Measurements from ENCODE around the gene AGL. TPM values are rescaled to one million over a fixed set of nuclear protein-coding genes. Genes with fewer than 3 reads are reported as not detected.
"Not testable (repeated sequence)": the region's sequence is repeated elsewhere in the genome, so short reads cannot be mapped to it uniquely, and the experiment has no call there.

Gene AGL
- total RNA-seq, 2 donors from 2014 or later: 6.3 to 10.4 TPM

DNA sequence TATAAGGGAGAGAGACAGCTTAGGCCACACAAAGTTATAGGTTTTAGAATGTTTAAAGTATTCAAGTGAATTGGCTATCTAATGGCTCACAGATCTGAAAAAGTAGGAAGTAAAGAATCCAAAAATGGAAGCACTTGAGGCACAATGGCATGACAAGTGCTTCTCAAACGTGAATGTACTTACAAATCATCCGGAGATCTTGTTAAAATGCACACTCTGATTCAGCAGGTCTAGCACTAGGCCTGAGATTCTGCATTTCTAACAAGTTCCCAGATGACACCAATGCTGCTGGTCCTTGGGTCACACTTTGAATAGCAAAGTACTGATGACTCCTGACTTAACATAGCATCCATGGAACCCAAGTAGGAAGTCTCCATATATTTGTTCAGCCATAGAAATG, 20.9 kb upstream of the AGL start:
- H3K4me3 ChIP-seq: no peak overlapping the region
- no peaks in the 10 kb centered on the region for H3K36me3 ChIP-seq (replicated peaks in 1 of 2; ENCODE audit: insufficient read depth in 1 of 2, low read depth in 2 of 2)
- intact Hi-C loops (cut with DNase I): no loop called here
- no peaks in the 10 kb centered on the region for H3K4me1 ChIP-seq
- H3K27ac ChIP-seq: no peak overlapping the region
- ATAC-seq: no peak
- no peaks in the 10 kb centered on the region for H3K9me3 ChIP-seq
- no peak for DNase-seq
- H3K27me3 ChIP-seq: no peaks in the 10 kb centered on the region
- TF ChIP-seq, protein P1, sequence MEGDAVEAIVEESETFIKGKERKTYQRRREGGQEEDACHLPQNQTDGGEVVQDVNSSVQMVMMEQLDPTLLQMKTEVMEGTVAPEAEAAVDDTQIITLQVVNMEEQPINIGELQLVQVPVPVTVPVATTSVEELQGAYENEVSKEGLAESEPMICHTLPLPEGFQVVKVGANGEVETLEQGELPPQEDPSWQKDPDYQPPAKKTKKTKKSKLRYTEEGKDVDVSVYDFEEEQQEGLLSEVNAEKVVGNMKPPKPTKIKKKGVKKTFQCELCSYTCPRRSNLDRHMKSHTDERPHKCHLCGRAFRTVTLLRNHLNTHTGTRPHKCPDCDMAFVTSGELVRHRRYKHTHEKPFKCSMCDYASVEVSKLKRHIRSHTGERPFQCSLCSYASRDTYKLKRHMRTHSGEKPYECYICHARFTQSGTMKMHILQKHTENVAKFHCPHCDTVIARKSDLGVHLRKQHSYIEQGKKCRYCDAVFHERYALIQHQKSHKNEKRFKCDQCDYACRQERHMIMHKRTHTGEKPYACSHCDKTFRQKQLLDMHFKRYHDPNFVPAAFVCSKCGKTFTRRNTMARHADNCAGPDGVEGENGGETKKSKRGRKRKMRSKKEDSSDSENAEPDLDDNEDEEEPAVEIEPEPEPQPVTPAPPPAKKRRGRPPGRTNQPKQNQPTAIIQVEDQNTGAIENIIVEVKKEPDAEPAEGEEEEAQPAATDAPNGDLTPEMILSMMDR (IDR thresholded peaks at IDR 0.05): no peak
- TF ChIP-seq POLR2A (IDR thresholded peaks at IDR 0.05): no peak
- WGBS, 2 donors: 55 to 61% methylated on average over 2 of the region's 2 CpGs

DNA sequence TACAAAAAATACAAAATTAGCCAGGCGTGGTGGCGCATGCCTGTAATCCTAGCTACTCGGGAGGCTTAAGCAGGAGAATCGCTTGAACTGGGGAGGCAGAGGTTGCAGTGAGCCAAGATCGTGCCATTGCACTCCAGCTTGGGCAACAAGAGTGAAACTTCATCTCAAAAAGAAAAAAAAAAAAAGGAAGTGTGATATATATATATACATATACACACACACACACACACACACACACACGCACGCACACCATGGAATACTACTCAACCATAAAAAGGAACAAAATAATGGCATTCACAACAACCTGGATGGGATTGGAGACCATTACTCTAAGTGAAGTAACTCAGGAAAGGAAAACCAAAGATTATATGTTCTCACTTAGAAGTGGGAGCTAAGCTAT, 16.2 kb upstream of the AGL start:
- WGBS, 2 donors: 89 to 91% methylated on average over 7 of the region's 7 CpGs
- intact Hi-C loops (cut with DNase I): not testable (repeated sequence)

DNA sequence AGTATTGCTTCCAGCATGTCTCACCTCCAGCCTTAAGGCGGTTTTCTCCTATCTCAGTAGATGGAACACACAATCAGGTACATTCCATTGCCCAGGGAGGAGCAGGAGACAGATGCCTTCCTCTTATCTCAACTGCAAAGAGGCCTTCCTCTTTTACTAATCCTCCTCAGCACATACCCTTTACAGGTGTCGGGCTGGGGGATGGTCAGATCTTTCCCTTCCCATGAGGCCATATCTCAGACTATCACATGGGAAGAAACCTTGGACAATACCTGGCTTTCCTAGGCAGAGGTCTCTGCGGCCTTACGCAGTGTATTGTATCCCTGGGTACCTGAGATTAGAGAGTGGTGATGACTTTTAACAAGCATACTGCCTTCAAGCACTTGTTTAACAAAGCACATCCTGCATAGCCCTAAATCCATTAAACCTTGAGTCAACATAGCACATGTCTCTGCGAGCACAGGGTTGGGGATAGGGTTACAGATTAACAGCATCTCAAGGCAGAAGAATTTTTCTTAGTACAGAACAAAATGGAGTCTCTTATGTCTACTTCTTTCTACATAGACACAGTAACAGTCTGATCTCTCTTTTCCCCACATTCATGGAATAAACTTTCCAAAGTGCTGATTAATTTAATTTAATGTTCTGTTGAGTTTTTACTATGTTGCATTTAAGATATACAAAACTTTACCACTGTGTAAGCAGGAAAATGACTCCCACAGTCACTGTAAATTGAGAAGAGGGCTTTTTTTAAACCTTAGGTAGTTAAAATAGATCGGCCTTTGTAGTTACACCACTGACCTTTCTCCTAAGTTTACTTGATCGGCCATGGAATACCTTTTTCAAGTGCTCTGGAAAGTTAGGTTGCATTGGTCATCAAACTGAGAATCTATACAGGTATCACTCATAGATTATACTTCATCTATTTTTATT, 13.7 kb upstream of the AGL start:
- H3K4me3 ChIP-seq; H3K27me3 ChIP-seq; DNase-seq; ATAC-seq; intact Hi-C loops (cut with DNase I); H3K9me3 ChIP-seq; H3K4me1 ChIP-seq; H3K27ac ChIP-seq; H3K36me3 ChIP-seq (replicated peaks in 1 of 2; ENCODE audit: insufficient read depth in 1 of 2, low read depth in 2 of 2): not testable (repeated sequence)
- WGBS, 2 donors: 63 to 64% methylated on average over 7 of the region's 7 CpGs

More for the DNA sequence above, 16.2 kb upstream of the AGL start:
- not testable (repeated sequence) for H3K4me1 ChIP-seq; ATAC-seq; H3K36me3 ChIP-seq (replicated peaks in 1 of 2; ENCODE audit: insufficient read depth in 1 of 2, low read depth in 2 of 2); H3K27ac ChIP-seq; H3K9me3 ChIP-seq; H3K27me3 ChIP-seq; DNase-seq; H3K4me3 ChIP-seq

DNA sequence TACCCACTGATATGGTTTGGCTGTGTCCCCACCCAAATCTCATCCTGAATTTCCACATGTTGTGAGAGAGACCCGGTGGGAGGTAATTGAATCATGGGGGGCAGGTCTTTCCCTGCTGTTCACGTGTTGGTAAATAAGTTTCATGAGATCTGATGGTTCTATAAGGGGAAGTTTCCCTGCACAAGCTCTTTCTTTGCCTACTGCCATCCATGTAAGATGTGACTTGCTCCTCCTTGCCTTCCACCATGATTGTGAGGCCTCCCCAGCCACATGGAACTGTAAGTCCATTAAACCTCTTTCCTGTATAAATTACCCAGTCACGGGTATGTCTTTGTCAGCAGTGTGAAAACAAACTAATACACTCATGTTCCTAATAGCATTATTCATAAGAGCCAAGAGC, 9.8 kb upstream of the AGL start:
- H3K4me1 ChIP-seq; intact Hi-C loops (cut with DNase I); H3K4me3 ChIP-seq; H3K27ac ChIP-seq; ATAC-seq; DNase-seq; H3K36me3 ChIP-seq (replicated peaks in 1 of 2; ENCODE audit: insufficient read depth in 1 of 2, low read depth in 2 of 2); H3K9me3 ChIP-seq; H3K27me3 ChIP-seq: not testable (repeated sequence)
- 57 to 94% methylated on average over 3 of the region's 3 CpGs for WGBS, 2 donors

DNA sequence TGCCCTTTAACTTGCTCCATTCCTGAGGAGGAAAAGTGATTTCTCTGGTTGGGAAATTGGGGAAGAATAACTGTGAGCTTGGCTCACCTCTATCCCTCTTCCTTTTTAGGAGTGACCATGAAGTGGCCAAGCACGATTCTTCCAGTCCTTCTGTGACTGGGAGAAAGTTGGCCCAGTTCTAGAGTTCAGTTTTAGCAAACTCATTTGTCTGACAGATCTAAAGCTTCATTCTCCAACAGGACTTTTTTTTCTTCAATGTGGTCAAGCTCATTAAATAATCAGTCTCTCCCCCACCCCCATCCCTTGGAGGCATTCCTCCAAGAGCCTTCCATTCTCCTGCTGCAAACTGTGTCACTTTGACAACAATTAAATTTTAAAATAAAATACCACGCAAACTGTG, 6.4 kb upstream of the AGL start:
- 78 to 83% methylated on average over 2 of the region's 2 CpGs for WGBS, 2 donors
- Histone ChIP-seq H3K27ac (no peak overlapping the region), H3K27me3 (no peaks in the 10 kb centered on the region), H3K4me3 (no peak overlapping the region), H3K4me1 (no peaks in the 10 kb centered on the region), H3K9me3 (no peaks in the 10 kb centered on the region), H3K36me3 (replicated peaks in 1 of 2; ENCODE audit: insufficient read depth in 1 of 2, low read depth in 2 of 2) (no peaks in the 10 kb centered on the region)
- intact Hi-C loops (cut with DNase I): no loop called here
- ATAC-seq (no peak), DNase-seq (no peak)
- TF ChIP-seq POLR2A (IDR thresholded peaks at IDR 0.05): no peak
- TF ChIP-seq, protein P1 (IDR thresholded peaks at IDR 0.05): no peak

DNA sequence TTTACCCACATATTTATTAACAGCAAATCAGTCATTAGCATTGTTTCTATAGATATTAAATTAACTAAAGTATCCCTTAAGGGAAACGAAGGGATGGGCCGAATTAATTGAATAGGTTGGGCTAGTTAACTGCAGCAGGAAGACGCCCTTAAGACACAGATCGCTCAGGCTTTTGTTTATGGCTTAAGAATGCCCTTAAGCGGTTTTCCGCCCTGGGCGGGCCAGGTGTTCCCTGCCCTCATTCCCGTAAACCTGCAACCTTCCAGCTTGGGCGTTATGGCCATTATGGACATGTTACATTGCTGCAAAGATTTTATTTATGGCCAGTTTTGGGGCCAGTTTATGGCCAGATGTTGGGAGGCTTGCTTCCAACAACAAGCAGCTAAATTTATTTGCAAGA, 5.0 kb upstream of the AGL start:
- WGBS, 2 donors: 87 to 91% methylated on average over 9 of the region's 9 CpGs
- H3K4me3 ChIP-seq; H3K4me1 ChIP-seq; DNase-seq; ATAC-seq; H3K27ac ChIP-seq; H3K27me3 ChIP-seq; intact Hi-C loops (cut with DNase I); H3K9me3 ChIP-seq; H3K36me3 ChIP-seq (replicated peaks in 1 of 2; ENCODE audit: insufficient read depth in 1 of 2, low read depth in 2 of 2): not testable (repeated sequence)

DNA sequence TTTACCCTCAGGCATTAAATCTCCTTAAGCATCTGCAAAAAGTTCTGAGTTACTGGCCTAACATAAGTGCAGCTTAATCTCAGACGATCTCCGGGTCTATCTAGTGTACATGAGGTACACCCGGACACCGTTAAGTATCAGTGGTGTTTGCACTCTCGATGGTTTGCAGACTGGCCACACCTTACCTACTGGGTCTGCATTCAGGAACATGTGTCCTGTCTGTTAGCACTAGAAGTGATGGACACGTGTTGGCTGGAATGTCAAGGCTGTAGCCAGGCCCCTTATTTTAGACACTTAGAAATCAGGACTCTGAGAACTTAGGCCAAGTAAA, 783 bp upstream of the AGL start:
- TF ChIP-seq, protein P1 (IDR thresholded peaks at IDR 0.05): no peak
- TF ChIP-seq POLR2A (IDR thresholded peaks at IDR 0.05): no peak
- ATAC-seq (no peak), DNase-seq (peak in 2 of 4 donors; percentile 7 to 12)
- peaks cover 7% of the 10 kb centered on the region for H3K4me1 ChIP-seq
- peak overlapping the region in 1 of 2 donors; percentile 90 for H3K4me3 ChIP-seq
- intact Hi-C loops (cut with DNase I): no loop called here
- H3K27ac ChIP-seq: peak overlapping the region in 3 of 4 donors; percentile 74 to 89 (median 87)
- WGBS, 2 donors: 36 to 42% methylated on average over 6 of the region's 6 CpGs
- H3K27me3 ChIP-seq: no peaks in the 10 kb centered on the region
- no peaks in the 10 kb centered on the region for H3K36me3 ChIP-seq (replicated peaks in 1 of 2; ENCODE audit: insufficient read depth in 1 of 2, low read depth in 2 of 2)
- H3K9me3 ChIP-seq: no peaks in the 10 kb centered on the region
